Measurements from ENCODE around the gene SLC35E1.

- TF ChIP-seq ESRRA (CRISPR knock-in tag; IDR thresholded peaks at IDR 0.05; ENCODE audit: borderline replicate concordance), result no peak
- no peak for TF ChIP-seq CTCF (IDR thresholded peaks at IDR 0.05)
- TF ChIP-seq CREB1 (CRISPR knock-in tag; IDR thresholded peaks at IDR 0.05), result no peak
- no peak for TF ChIP-seq AFF4 (CRISPR knock-in tag; IDR thresholded peaks at IDR 0.05; ENCODE audit: borderline replicate concordance)
- no peak for TF ChIP-seq PREB (CRISPR knock-in tag; IDR thresholded peaks at IDR 0.05; ENCODE audit: borderline replicate concordance)
- TF ChIP-seq JUN (CRISPR knock-in tag; IDR thresholded peaks at IDR 0.05), result no peak
- TF ChIP-seq NR2C2 (CRISPR knock-in tag; IDR thresholded peaks at IDR 0.05), result no peak
- no peak for TF ChIP-seq GABPB1 (CRISPR knock-in tag; IDR thresholded peaks at IDR 0.05)
- TF ChIP-seq ATF2 (CRISPR knock-in tag; IDR thresholded peaks at IDR 0.05; ENCODE audit: borderline replicate concordance, low read depth), result no peak
- TF ChIP-seq ATF1 (CRISPR knock-in tag; IDR thresholded peaks at IDR 0.05), result no peak
- TF ChIP-seq CDX4 (CRISPR knock-in tag; IDR thresholded peaks at IDR 0.05; ENCODE audit: borderline replicate concordance), result no peak
- no peak for TF ChIP-seq FOXK1 (CRISPR knock-in tag; IDR thresholded peaks at IDR 0.05)
Observed at GRCh38 chr19:16561382-16561781, 10.8 kb downstream of the SLC35E1 start.
